Activated CD8-positive, alpha-beta memory T cell treated with anti-CD3 and anti-CD28 coated beads for 36 hours (primary cell): ENCODE data around the gene AOX1. TPM values are rescaled to one million over a fixed set of nuclear protein-coding genes. Genes with fewer than 3 reads are reported as not detected.
"Not testable (repeated sequence)": the region's sequence is repeated elsewhere in the genome, so short reads cannot be mapped to it uniquely, and the experiment has no call there.

Source experiments
- CTCF ChIA-PET: fragments of 350-600 bp; sonication (Branson Sonifier 250); formaldehyde crosslinking; loops from one replicate; lab custom pipeline; 2021; ENCODE audit warnings: antibody characterized with exemption; lab: Charles Lee
- POLR2A ChIA-PET: fragments of 350-600 bp; sonication (Branson Sonifier 250); formaldehyde crosslinking; loops from one replicate; lab custom pipeline; 2021; ENCODE audit warnings: antibody characterized with exemption; lab: Charles Lee
- total RNA-seq, 2 experiments: library from RNA; stranded (reverse); gene quantifications; one replicate each; pipeline ENCODE4 v1.2.3, GENCODE V29; 2021

AOX1 gene
- not detected for total RNA-seq

DNA sequence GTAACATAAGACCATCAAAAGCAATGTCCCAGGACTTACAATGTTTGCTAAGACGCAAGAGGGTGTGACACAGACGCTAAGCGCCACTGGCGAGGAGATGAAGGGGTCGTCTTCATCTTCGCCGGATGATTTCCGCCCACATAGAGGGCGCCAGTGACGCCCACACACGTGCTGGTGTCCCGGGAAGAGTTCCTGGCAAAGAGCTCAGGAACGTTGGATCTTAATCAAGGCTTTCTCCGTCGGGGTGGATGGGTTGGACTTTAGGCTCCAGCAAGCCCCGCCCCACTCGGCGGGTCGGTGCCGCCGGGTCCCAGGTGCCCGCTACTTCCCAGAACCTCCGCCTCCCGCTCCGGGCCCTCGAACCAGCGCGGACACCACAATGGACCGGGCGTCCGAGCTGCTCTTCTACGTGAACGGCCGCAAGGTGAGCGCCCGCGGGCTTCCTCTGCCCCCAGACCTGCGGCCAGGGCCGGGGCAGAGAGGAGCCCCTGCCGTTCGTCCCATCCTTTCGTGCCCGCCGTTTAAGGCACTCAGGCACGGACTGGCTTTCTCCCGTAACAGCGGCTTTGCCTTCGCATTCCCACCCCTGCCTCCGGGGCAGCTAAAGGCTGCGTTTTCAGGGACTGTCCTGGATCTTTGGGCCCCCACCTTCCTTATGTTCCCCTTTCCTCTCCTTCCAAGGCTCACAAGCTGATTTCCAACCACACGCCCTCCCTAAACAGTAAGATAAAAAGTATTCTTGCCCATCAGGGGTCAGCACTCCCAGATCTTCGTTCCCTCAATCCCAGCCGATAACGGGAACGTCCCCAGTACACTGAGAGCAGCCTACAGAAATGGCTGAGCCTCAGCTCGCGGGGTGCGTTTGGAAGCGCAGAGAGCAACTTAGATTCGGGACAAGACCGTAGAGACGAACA lies at the start of gene AOX1:
Gene AOX1, plus strand, starts transcription at position 285 of the 914 bp plus-strand sequence. Its CDS starts 95 bp downstream, at position 380.
- ChIA-PET CTCF (no interaction called here), POLR2A (no interaction called here)

GRCh38 chr2:200538139-200538538 lies 47.7 kb upstream of the AOX1 start:
- POLR2A ChIA-PET: no interaction called here
- CTCF ChIA-PET: no interaction called here

GRCh38 chr2:200540793-200541192 lies 45.0 kb upstream of the AOX1 start:
- CTCF ChIA-PET: no interaction called here
- POLR2A ChIA-PET: no interaction called here

GRCh38 chr2:200566596-200566995 lies 19.2 kb upstream of the AOX1 start:
- CTCF ChIA-PET, POLR2A ChIA-PET: not testable (repeated sequence)

- CTCF ChIA-PET: no interaction called here
- POLR2A ChIA-PET: no interaction called here
Observed at GRCh38 chr2:200567932-200568331, 17.9 kb upstream of the AOX1 start.

- POLR2A ChIA-PET: no interaction called here
- CTCF ChIA-PET: interaction anchor here (0.6 kb wide), 1 partner anchor 95 kb away, joined by 3 read pairs; no protein-coding TSS in a partner anchor
Observed at GRCh38 chr2:200575957-200576356, 9.9 kb upstream of the AOX1 start.

GRCh38 chr2:200577027-200577426 lies 8.8 kb upstream of the AOX1 start:
- ChIA-PET CTCF (interaction anchor here (1.2 kb wide), 1 partner anchor 159 kb away, joined by 3 read pairs; no protein-coding TSS in a partner anchor), POLR2A (no interaction called here)

DNA sequence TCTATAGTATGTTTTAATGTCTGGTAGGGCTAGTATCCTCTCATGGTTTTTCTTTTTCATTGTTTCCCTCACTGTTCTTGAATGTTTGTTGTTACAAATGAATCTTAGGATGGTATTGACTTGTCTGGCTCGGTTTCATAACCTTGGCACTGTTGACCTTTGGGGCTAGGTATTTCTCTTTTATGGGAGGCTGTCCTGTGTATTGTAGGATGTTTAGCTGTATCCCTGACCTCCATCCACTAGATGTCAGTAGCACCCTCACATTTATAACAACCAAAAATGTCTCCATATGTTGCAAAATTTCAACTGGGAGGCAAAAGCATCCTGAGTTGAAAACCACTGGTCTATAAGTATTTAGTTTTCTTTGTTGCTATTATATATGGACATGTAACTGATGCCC lies 7.0 kb upstream of the AOX1 start:
- ChIA-PET POLR2A (no interaction called here), CTCF (interaction anchor here (0.6 to 1.6 kb wide), 7 partner anchors 69 to 271 kb away, joined by 3 to 8 read pairs (median 3); no protein-coding TSS in a partner anchor)

- CTCF ChIA-PET: no interaction called here
- POLR2A ChIA-PET: no interaction called here
Observed at GRCh38 chr2:200584639-200585038, 1.2 kb upstream of the AOX1 start.

- CTCF ChIA-PET: no interaction called here
- POLR2A ChIA-PET: no interaction called here
Observed at GRCh38 chr2:200585340-200585729, 479 bp upstream of the AOX1 start.

GRCh38 chr2:200586644-200586975 lies 796 bp downstream of the AOX1 start:
- CTCF ChIA-PET: no interaction called here
- POLR2A ChIA-PET: no interaction called here

DNA sequence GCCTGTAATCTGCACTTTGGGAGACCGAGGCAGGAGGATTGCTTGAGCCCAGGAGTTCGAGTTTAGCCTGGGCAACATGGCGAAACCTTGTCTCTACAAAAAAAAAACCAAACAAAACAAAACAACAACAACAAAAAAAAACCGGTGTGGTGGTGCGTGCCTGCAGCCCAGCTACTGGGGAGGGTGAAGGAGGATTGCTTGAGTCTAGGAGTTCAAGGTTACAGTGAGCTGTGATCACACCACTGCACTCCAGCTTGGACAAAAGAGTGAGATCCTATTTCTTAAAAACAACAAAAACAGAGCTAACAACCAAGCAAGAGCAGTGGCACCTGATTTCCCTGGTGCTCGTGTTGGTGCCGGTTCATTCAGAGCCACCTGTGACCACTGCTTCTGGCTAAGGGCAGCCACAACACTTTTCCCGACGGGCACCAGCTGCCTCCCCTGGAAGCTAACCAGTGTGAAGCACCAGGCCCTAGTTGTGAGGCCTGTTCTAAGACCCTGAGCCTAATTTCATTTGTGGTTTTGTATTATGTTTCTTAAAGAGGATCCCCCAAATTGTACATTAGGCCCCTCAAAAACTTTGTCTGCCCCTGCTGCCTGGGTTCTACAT lies 1.3 kb downstream of the AOX1 start:
- POLR2A ChIA-PET: no interaction called here

GRCh38 chr2:200588076-200588678 lies 2.4 kb downstream of the AOX1 start:
- ChIA-PET POLR2A (no interaction called here), CTCF (no interaction called here)

More for the DNA sequence above, 1.3 kb downstream of the AOX1 start:
- CTCF ChIA-PET: no interaction called here

GRCh38 chr2:200590090-200590489 lies 4.3 kb downstream of the AOX1 start:
- ChIA-PET POLR2A (no interaction called here), CTCF (no interaction called here)

DNA sequence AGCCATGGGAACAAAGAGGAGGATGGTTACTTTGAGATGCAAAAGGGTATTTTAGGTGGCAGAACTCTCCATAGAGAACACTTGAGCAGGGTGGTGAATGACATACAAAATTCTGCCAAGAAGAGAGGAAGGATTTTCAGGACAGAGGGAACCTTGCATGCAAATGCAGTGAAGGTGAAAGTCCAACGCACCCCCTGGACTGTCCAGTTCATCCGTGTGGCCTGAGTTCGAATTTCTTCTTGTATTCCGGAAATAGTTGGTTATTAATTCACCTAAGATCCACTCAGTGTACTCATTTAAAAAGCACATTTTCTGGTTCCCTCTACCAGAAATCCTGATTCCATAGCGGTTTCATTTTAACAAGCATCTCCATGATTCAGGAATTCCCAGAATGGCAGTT lies 5.5 kb downstream of the AOX1 start:
- ChIA-PET CTCF (no interaction called here), POLR2A (no interaction called here)

- POLR2A ChIA-PET: no interaction called here
- CTCF ChIA-PET: no interaction called here
Observed at GRCh38 chr2:200592406-200593075, 6.7 kb downstream of the AOX1 start.

DNA sequence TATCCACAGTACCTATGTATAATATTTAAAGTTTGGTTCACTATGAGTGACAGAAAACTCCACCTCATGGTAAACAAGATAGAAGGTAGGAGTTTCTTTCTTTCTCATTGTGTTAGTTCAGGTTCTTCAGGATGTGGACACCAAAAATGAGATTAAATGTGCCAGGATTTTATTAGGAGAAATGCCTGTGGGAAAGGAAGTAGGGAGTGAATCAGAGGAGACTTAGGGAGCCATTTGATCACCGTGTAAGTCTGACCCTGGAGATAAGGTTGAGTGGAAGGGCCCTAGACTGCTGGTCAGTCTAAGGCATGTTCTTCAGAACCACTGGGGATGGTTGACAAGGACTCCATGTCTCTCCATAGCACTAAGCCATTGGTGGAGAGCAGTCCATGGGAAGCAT lies 8.1 kb downstream of the AOX1 start:
- ChIA-PET POLR2A (no interaction called here), CTCF (no interaction called here)

DNA sequence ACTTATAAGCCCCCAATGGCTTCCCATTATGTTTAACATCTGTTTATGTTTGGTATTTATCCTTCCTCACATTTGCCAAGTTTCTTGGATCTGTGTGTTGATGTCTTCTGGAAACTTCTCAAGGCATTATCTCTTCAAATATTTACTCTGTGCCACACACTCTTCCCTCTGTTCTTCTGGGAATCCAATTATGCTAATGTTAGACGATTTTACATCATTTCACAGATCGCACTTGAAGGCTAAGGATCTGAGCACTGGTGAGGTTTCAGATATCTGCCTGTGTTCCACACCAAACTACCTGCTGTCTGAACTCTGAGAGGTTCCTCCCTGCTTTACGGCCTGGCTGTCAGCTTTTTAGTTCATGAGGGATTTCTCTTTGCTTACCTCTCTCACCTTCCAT lies 10.1 kb downstream of the AOX1 start:
- ChIA-PET POLR2A (no interaction called here), CTCF (no interaction called here)

DNA sequence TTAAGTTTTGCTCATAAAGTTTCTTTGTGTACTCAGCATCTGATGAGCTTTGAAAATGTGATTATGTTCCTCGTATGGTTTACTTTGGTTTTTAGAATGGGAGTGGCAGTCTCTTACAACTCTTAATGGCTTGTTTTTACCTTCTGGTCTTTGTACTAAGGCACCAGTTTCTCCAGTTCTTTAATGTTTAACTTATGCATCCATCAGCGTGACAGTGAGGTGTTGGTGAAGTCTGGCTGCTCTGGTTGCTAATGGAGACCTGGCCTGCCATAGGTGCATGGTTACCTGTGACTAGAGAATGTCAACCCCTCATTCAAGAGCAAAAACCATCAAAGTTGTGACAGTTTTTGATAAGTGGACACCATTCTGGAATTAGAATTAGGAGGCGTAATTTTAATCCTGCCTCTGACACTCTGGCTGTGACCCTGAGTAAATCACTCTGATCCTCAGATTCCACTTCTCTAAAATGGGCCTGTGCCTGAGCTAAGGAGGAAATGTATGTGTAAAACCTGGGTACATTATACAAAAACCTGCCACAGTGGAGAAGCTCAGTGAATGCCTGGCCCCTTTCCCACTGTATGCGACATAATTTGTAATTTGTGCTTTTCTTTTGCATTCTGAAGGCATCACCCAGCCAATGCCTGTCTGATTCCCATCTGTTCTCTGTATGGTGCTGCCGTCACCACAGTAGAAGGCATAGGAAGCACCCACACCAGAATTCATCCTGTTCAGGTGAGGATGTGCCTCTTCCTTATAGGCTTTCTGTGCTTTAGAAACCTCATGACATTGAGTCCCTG lies 11.2 kb downstream of the AOX1 start:
- ChIA-PET POLR2A (no interaction called here), CTCF (no interaction called here)
